AG04450 (cell line): ENCODE results near the gene EPB41L2. TPM values are rescaled to one million over a fixed set of nuclear protein-coding genes. Genes with fewer than 3 reads are reported as not detected.
"Not testable (repeated sequence)": the region's sequence is repeated elsewhere in the genome, so short reads cannot be mapped to it uniquely, and the experiment has no call there.

ENCODE experiments used
- CTCF ChIA-PET: fragments of 300-600, 350-600 bp; formaldehyde crosslinking; extraction: SDS; loops from one replicate; lab custom pipeline; 2022; ENCODE audit warnings: antibody characterized with exemption, inconsistent platforms; lab: Charles Lee
- POLR2A ChIA-PET: fragments of 350-600 bp; formaldehyde crosslinking; extraction: SDS; loops from one replicate; lab custom pipeline; 2021; ENCODE audit warnings: antibody characterized with exemption, inconsistent platforms; lab: Yijun Ruan, JAX
- DNase-seq: peaks from one replicate; pipeline ENCODE4 v3.0.0-alpha.2; 2011; ENCODE audit warnings: low read depth, low spot score
- H3K27ac ChIP-seq: one replicate; pipeline ENCODE4 v1.5.1; 2012; ENCODE audit warnings: low read depth, low read length, control low read depth
- H3K27me3 ChIP-seq: one replicate; pipeline ENCODE4 v1.6.0; 2012; ENCODE audit warnings: low read length; ENCODE audit not compliant: control insufficient read depth, insufficient read depth
- H3K4me3 ChIP-seq: 2 replicates; pipeline ENCODE4 v1.5.1; 2011; ENCODE audit warnings: mild to moderate bottlenecking, low read depth, low read length, control low read depth
- H3K9me3 ChIP-seq: 2 replicates; pipeline ENCODE4 v1.5.1; 2012; ENCODE audit warnings: low read length; ENCODE audit not compliant: control insufficient read depth, insufficient read depth
- polyA plus RNA-seq: library from polyadenylated mRNA; depleted of rRNA; stranded (reverse); fragments of >200 nt; gene quantifications from 2 replicates; pipeline ENCODE4 v1.2.3, GENCODE V29; 2011
- TF ChIP-seq, protein P1 (sequence below): IDR thresholded peaks from 2 replicates; pipeline ENCODE4 v1.5.1; 2011; ENCODE audit warnings: low read depth, low read length, control low read depth, inconsistent platforms

The EPB41L2 gene
- polyA plus RNA-seq, 1 experiment: 165 TPM

DNA sequence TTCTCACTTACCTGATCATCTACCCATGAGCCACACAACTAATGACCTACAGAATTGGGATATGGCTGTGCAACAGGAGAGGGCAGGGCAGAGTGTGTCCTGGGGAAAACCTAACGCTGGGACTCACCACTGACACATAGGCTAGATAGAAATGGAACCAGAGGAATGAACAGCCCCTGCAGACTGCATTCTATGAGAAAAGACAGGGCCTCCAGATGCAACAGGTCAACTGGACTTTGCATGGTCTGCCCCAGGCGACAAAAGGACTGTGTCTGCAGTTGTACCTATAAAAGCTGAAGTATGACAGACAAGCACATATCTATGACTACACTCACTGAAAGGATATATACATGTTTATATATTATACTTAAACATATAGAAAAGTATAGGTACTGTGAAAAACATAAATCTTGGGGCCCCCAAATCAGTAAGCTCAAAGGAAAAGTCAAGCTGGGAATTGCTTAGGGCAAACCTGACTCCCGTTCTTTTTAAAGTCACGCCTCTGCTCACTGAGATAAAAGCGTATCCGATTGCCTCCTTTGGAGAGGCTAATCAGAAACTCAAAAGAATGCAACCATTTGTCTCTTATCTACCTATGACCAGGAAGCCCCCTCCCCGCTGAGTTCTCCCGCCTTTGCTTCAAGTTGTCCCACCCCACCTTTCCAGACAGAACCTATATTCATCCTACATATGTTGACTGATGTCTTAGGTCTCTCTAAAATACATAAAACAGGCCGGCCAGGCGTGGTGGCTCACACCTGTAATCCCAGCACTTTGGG is 68.5 kb downstream of the EPB41L2 start:
- TF ChIP-seq, protein P1, sequence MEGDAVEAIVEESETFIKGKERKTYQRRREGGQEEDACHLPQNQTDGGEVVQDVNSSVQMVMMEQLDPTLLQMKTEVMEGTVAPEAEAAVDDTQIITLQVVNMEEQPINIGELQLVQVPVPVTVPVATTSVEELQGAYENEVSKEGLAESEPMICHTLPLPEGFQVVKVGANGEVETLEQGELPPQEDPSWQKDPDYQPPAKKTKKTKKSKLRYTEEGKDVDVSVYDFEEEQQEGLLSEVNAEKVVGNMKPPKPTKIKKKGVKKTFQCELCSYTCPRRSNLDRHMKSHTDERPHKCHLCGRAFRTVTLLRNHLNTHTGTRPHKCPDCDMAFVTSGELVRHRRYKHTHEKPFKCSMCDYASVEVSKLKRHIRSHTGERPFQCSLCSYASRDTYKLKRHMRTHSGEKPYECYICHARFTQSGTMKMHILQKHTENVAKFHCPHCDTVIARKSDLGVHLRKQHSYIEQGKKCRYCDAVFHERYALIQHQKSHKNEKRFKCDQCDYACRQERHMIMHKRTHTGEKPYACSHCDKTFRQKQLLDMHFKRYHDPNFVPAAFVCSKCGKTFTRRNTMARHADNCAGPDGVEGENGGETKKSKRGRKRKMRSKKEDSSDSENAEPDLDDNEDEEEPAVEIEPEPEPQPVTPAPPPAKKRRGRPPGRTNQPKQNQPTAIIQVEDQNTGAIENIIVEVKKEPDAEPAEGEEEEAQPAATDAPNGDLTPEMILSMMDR: no peak
- H3K9me3 ChIP-seq: no peaks in the 10 kb centered on the region
- ChIA-PET POLR2A (no interaction called here), CTCF (interaction anchor here (0.6 kb wide), 1 partner anchor 184 kb away, joined by 3 read pairs; no protein-coding TSS in a partner anchor)
- no peak overlapping the region for H3K4me3 ChIP-seq
- no peaks in the 10 kb centered on the region for H3K27me3 ChIP-seq
- no peak overlapping the region for H3K27ac ChIP-seq
- DNase-seq: no peak

DNA sequence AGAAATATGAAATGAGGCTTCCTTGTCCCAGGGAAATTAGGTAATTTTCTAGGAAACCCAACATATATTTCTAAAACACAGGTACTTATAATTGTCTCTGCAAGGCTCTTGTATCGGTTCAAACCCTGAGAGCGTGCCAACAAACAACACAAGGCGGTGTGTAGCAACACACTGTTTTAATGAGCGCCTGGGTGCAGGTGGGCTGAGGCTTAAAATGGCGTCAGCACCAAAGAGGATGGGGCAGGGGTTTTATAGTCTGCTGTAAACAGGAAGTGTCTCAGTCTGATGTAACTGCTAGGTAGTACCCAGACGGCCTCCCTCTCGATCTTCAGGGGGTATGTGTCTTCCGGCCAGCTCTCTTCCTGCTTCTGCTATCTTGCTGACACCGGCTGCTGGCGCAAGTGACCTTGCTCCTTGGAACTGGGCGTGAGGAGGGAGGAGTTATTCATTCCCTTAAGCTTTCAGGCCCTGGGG is 69.7 kb downstream of the EPB41L2 start:
- TF ChIP-seq, protein P1: no peak
- CTCF ChIA-PET: no interaction called here
- Histone ChIP-seq H3K4me3 (no peak overlapping the region), H3K9me3 (no peaks in the 10 kb centered on the region), H3K27me3 (no peaks in the 10 kb centered on the region), H3K27ac (no peak overlapping the region)
- no peak for DNase-seq
- POLR2A ChIA-PET: no interaction called here

DNA sequence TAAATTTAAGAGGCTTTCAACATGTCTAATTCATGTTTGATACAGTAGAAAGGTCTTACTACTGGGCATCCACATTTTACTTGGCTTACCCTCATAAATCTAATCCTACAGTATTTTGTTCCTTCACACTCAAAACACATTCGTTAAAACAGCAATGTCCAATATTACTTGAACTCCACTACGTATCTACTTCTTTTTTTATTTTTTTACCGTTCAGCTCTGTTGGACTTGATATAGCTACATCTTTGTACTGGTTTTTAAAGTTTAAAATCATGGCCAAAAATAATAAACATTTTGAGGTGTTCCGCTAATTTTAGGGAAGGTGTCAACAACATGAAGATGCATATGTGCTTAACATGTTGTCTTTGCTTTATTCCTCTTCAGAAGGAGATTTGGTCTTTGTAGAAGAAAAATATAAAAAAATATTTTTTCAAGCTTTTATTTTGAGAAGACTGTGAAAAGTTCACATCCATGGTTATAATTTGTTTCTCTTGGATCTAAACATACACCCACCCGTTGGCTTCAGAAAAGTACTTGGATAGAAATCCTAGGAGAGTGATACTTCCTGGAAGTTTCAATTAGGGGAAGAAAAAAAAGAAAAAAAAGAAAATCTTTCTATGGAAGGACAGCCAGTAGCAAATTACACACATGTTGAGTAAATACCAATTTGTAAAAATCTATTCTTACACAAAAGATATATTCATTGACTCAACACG is 71.5 kb downstream of the EPB41L2 start:
- TF ChIP-seq, protein P1: no peak
- POLR2A ChIA-PET: interaction anchor here (0.6 kb wide), 1 partner anchor 10 kb away, joined by 4 read pairs; no protein-coding TSS in a partner anchor
- no peak for DNase-seq
- no peak overlapping the region for H3K27ac ChIP-seq
- H3K9me3 ChIP-seq: no peaks in the 10 kb centered on the region
- H3K4me3 ChIP-seq: no peak overlapping the region
- no peaks in the 10 kb centered on the region for H3K27me3 ChIP-seq
- CTCF ChIA-PET: interaction anchor here (0.6 kb wide), 1 partner anchor 189 kb away, joined by 3 read pairs; no protein-coding TSS in a partner anchor

DNA sequence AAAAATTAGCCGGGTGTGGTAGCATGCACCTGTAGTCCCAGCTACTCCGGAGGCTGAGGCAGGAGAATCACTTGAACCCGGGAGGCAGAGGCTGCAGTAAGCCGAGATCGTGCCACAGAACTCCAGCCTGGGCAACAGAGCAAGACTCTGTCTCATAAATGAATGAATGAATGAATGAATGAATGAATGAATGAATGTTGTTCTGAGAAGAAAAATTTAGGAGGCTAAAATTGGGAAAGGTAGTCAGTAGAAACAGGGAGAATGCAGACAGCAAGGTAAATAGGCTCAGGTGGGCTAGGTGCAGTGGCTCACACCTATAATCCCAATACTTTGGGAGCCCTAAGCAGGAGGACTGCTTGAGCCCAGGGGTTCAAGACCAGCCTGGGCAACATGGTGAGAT is 75.5 kb downstream of the EPB41L2 start:
- H3K27me3 ChIP-seq, DNase-seq, H3K27ac ChIP-seq, H3K4me3 ChIP-seq, H3K9me3 ChIP-seq, CTCF ChIA-PET, POLR2A ChIA-PET: not testable (repeated sequence)

DNA sequence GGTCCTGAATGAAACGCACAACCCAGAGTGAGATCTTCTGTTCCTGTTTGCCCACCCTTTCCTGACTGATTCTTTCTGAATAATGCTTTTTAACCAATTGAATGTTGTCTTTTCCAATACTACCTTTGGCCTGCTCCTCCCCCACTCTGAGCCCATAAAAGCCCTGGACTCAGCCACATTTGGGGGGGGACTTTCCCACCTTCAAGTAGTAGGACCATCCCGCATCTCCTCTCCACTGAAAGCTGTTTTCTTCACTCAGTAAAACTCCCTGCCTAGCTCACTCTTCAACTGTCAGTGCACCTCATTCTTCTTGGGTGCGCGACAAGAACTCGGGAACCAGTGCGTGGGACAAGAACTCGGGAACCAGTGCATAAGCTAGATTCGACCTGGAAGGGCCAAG is 77.9 kb downstream of the EPB41L2 start:
- TF ChIP-seq, protein P1: no peak
- Histone ChIP-seq H3K4me3 (no peak overlapping the region), H3K27ac (no peak overlapping the region), H3K9me3 (peaks cover 7% of the 10 kb centered on the region; the same call in 1 of the 2 replicates), H3K27me3 (no peaks in the 10 kb centered on the region)
- DNase-seq: no peak
- ChIA-PET POLR2A (no interaction called here), CTCF (no interaction called here)
